VCaP (cell line): ENCODE measurements around the gene WDR45B.
A peak's percentile ranks its signal among the peaks of the same experiment; 100 is the strongest.

Source experiments
- H3K27ac ChIP-seq: fragments of 450-650 bp; 2 replicates; pipeline ENCODE4 v1.5.1; 2017
- TF ChIP-seq, protein P1 (sequence below): fragments of 450-650 bp; conservative IDR thresholded peaks from 2 replicates; pipeline ENCODE4 v1.5.1; 2017; ENCODE audit warnings: mild to moderate bottlenecking, moderate library complexity

WDR45B gene

DNA sequence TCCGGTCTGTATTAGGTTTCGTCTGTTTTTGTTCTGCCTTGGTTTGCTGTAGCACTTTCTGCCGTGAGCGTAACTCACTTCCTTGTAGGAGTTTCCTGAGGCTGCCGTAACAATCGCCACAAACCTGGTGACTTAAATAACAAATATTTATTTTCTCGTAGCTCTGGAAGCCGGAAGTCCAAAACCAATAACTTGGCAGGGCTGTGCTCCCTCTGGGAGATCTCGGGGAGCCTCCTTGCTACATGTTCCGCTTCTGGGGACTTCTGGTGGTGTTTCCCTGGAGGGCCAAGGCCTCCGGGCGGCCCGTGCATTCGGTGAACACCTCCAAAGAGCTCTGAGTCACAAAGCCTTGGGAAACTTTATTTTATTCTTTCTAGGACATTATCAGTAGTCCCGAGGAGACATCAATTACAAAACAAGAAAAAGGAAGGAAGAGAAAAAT, 6.8 kb upstream of the WDR45B start:
- TF ChIP-seq, protein P1, sequence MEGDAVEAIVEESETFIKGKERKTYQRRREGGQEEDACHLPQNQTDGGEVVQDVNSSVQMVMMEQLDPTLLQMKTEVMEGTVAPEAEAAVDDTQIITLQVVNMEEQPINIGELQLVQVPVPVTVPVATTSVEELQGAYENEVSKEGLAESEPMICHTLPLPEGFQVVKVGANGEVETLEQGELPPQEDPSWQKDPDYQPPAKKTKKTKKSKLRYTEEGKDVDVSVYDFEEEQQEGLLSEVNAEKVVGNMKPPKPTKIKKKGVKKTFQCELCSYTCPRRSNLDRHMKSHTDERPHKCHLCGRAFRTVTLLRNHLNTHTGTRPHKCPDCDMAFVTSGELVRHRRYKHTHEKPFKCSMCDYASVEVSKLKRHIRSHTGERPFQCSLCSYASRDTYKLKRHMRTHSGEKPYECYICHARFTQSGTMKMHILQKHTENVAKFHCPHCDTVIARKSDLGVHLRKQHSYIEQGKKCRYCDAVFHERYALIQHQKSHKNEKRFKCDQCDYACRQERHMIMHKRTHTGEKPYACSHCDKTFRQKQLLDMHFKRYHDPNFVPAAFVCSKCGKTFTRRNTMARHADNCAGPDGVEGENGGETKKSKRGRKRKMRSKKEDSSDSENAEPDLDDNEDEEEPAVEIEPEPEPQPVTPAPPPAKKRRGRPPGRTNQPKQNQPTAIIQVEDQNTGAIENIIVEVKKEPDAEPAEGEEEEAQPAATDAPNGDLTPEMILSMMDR: no peak
- peak overlapping the region; percentile 82 for H3K27ac ChIP-seq

- peak overlapping the region; percentile 82 for H3K27ac ChIP-seq
Observed at GRCh38 chr17:82654611-82655010, 6.4 kb upstream of the WDR45B start.

- peak overlapping the region; percentile 82 for H3K27ac ChIP-seq
- TF ChIP-seq, protein P1: no peak
Observed at GRCh38 chr17:82653651-82654528, 5.6 kb upstream of the WDR45B start.

- no peak overlapping the region for H3K27ac ChIP-seq
- TF ChIP-seq, protein P1: no peak
Observed at GRCh38 chr17:82650723-82651122, 2.5 kb upstream of the WDR45B start.

DNA sequence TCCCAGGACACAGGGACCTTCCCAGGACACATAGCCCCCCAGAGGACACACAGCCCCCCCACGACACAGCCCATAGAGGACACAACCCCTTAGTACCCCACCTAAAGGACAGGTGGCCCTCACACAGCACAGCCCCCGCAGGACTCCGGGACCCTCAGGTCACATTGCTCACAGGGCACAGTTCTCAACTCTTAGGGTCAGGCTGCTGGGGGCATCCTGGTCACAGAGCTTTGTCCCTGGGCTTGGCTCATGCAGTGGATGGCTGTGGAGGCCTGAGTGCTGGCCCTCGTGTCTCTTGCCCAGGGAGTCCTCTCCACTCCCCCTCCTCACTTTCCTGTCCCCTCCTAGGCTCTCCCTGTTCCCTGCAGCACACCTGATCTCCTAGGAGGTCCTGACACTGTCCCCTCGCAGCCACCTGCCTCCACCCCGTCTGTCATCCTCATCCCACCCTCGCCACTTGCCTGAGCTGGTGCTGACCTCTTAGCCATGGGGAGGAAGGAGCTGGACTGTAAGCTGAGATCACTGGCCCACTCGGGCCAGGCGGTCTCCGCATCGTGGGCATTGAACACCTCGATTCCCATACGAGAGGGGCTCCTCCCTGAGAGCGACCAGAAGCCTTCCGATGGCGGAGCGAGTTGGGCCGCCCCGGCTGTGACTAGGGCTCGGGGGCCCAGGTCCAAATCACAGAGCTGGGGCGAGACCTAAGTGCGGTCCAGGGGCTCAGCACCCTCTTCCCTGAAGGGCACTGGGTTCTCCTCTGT, 1.4 kb upstream of the WDR45B start:
- TF ChIP-seq, protein P1: no peak
- peak overlapping the region; percentile 69; the same call in 1 of the 2 replicates for H3K27ac ChIP-seq

GRCh38 chr17:82648742-82649331, 593 bp upstream of the WDR45B start:
- peak overlapping the region; percentile 69 for H3K27ac ChIP-seq
- TF ChIP-seq, protein P1: no peak

GRCh38 chr17:82647593-82648164, 565 bp downstream of the WDR45B start:
- H3K27ac ChIP-seq: peak overlapping the region; percentile 100
- TF ChIP-seq, protein P1: peak; percentile 33
